IMR-90 (cell line): ENCODE measurements around the gene EPN1. TPM values are rescaled to one million over a fixed set of nuclear protein-coding genes. Genes with fewer than 3 reads are reported as not detected.
"Not testable (repeated sequence)": the region's sequence is repeated elsewhere in the genome, so short reads cannot be mapped to it uniquely, and the experiment has no call there.

Experiments used
- ATAC-seq: fragments of 200-7000 bp; cut with Tn5 transposase; 2 replicates; pipeline ENCODE4 v1.9.1; 2020; ENCODE audit warnings: low read depth, mild to moderate bottlenecking, moderate library complexity
- BruUV-seq: library from RNA; stranded (reverse); fragments of 400-500 nt; replicated peaks from 2 replicates; lab custom pipeline; 2021; lab: Mats Ljungman, UMichigan
- CTCF ChIA-PET: fragments of 300-600 bp; formaldehyde crosslinking; extraction: SDS; loops from one replicate; lab custom pipeline; 2021; ENCODE audit warnings: antibody characterized with exemption; lab: Yijun Ruan, JAX
- POLR2A ChIA-PET: fragments of 300-600 bp; sonication (Branson Sonifier 250); formaldehyde crosslinking; loops from one replicate; lab custom pipeline; 2022; ENCODE audit warnings: antibody characterized with exemption; ENCODE audit not compliant: unreplicated experiment; lab: Charles Lee
- DNase-seq: peaks from one replicate; pipeline ENCODE4 v3.0.0; 2013
- H2AFZ ChIP-seq: replicated peaks from 2 replicates; pipeline ENCODE3; 2013; ENCODE audit warnings: low read length, mild to moderate bottlenecking; ENCODE audit not compliant: poor library complexity
- H2AK5ac ChIP-seq: 2 replicates; pipeline ENCODE4 v1.6.1; 2013; ENCODE audit warnings: low read depth, low read length, inconsistent platforms
- H2AK9ac ChIP-seq: replicated peaks from 2 replicates; pipeline ENCODE3; 2013; ENCODE audit warnings: mild to moderate bottlenecking, low read depth, low read length, moderate library complexity; ENCODE audit not compliant: poor library complexity
- H2BK120ac ChIP-seq: 2 replicates; pipeline ENCODE4 v1.6.1; 2013; ENCODE audit warnings: low read depth, low read length, inconsistent platforms
- H2BK15ac ChIP-seq: 3 replicates; pipeline ENCODE4 v1.6.1; 2013; ENCODE audit warnings: low read depth, low read length, inconsistent platforms
- H2BK20ac ChIP-seq: 2 replicates; pipeline ENCODE4 v1.6.1; 2013; ENCODE audit warnings: low read depth, mild to moderate bottlenecking, inconsistent platforms, low read length, moderate library complexity
- H2BK5ac ChIP-seq: 2 replicates; pipeline ENCODE4 v1.6.1; 2013; ENCODE audit warnings: mild to moderate bottlenecking, low read depth, low read length, inconsistent platforms; ENCODE audit not compliant: poor library complexity, severe bottlenecking
- H3K14ac ChIP-seq: replicated peaks from 2 replicates; pipeline ENCODE4 v1.6.1; 2013; ENCODE audit warnings: low read depth, low read length, inconsistent platforms
- H3K18ac ChIP-seq: 2 replicates; pipeline ENCODE4 v1.6.1; 2013; ENCODE audit warnings: low read depth, low read length, control low read depth
- H3K23ac ChIP-seq: 2 replicates; pipeline ENCODE4 v1.6.1; 2013; ENCODE audit warnings: low read depth, low read length, inconsistent platforms
- H3K27ac ChIP-seq: 2 replicates; pipeline ENCODE4 v1.5.1; 2013; ENCODE audit warnings: mild to moderate bottlenecking, control low read depth, low read length; ENCODE audit not compliant: insufficient read depth
- H3K27me3 ChIP-seq: 2 replicates; pipeline ENCODE4 v1.6.1; 2013; ENCODE audit warnings: low read length; ENCODE audit not compliant: control insufficient read depth, insufficient read depth
- H3K36me3 ChIP-seq: 2 replicates; pipeline ENCODE4 v1.6.1; 2013; ENCODE audit warnings: low read length, mixed read lengths; ENCODE audit not compliant: control insufficient read depth, insufficient read depth
- H3K4ac ChIP-seq: 2 replicates; pipeline ENCODE4 v1.6.1; 2013; ENCODE audit warnings: low read depth, low read length, inconsistent platforms
- H3K4me1 ChIP-seq: 2 replicates; pipeline ENCODE4 v1.6.1; 2013; ENCODE audit warnings: low read length, mixed read lengths; ENCODE audit not compliant: control insufficient read depth, insufficient read depth
- H3K4me2 ChIP-seq: 2 replicates; pipeline ENCODE4 v1.6.1; 2013; ENCODE audit warnings: low read depth, mild to moderate bottlenecking, control low read depth, low read length, moderate library complexity
- H3K4me3 ChIP-seq: 2 replicates; pipeline ENCODE4 v1.5.1; 2013; ENCODE audit warnings: low read depth, mild to moderate bottlenecking, control low read depth, low read length, moderate library complexity; ENCODE audit not compliant: insufficient read depth
- H3K56ac ChIP-seq: 2 replicates; pipeline ENCODE4 v1.6.1; 2013; ENCODE audit warnings: low read length, inconsistent platforms; ENCODE audit not compliant: insufficient read depth; ENCODE audit errors: extremely low read depth
- H3K79me1 ChIP-seq, 2 experiments: 2 replicates each; pipeline ENCODE4 v1.6.1; 2013; ENCODE audit warnings: low read length in 2 of 2, inconsistent platforms in 1 of 2, low read depth in 1 of 2
- H3K9ac ChIP-seq: 2 replicates; pipeline ENCODE4 v1.6.1; 2013; ENCODE audit warnings: low read depth, low read length, control low read depth
- H3K9me1 ChIP-seq: 2 replicates; pipeline ENCODE4 v1.6.1; 2013; ENCODE audit warnings: low read length, inconsistent platforms; ENCODE audit not compliant: insufficient read depth
- H3K9me3 ChIP-seq: 2 replicates; pipeline ENCODE4 v1.6.1; 2013; ENCODE audit warnings: low read length; ENCODE audit not compliant: control insufficient read depth, insufficient read depth
- H4K20me1 ChIP-seq: 2 replicates; pipeline ENCODE4 v1.6.1; 2013; ENCODE audit warnings: low read length, inconsistent platforms; ENCODE audit not compliant: insufficient read depth
- H4K5ac ChIP-seq: 2 replicates; pipeline ENCODE4 v1.6.1; 2013; ENCODE audit warnings: mild to moderate bottlenecking, low read depth, low read length, control low read depth
- H4K8ac ChIP-seq, 2 experiments: 2 replicates each; pipeline ENCODE4 v1.6.1; 2013; ENCODE audit warnings: low read depth in 2 of 2, low read length in 2 of 2, control low read depth in 1 of 2, inconsistent platforms in 1 of 2
- H4K91ac ChIP-seq: 2 replicates; pipeline ENCODE4 v1.6.1; 2013; ENCODE audit warnings: low read depth, low read length, inconsistent platforms; ENCODE audit not compliant: insufficient read depth
- CHD1 ChIP-seq: IDR thresholded peaks from 2 replicates; pipeline ENCODE4 v1.6.1; 2012; ENCODE audit warnings: low read depth, low read length, improper control_type of control experiment
- MAFK ChIP-seq: IDR thresholded peaks from 2 replicates; pipeline ENCODE4 v1.6.1; 2012; ENCODE audit warnings: low read depth, low read length, improper control_type of control experiment
- MAZ ChIP-seq: IDR thresholded peaks from 2 replicates; pipeline ENCODE4 v1.6.1; 2012; ENCODE audit warnings: low read depth, mild to moderate bottlenecking, low read length, improper control_type of control experiment, moderate library complexity, borderline replicate concordance
- MXI1 ChIP-seq: IDR thresholded peaks from 2 replicates; pipeline ENCODE4 v1.6.1; 2012; ENCODE audit warnings: low read depth, mild to moderate bottlenecking, low read length, moderate library complexity, borderline replicate concordance
- NFE2L2 ChIP-seq: fragments of 150-350 bp; IDR thresholded peaks from 2 replicates; pipeline ENCODE4 v1.6.1; 2016; ENCODE audit warnings: low read depth, mild to moderate bottlenecking, low read length
- POLR2A ChIP-seq: IDR thresholded peaks from 2 replicates; pipeline ENCODE4 v1.6.1; 2012; ENCODE audit warnings: mild to moderate bottlenecking, low read depth, low read length
- RAD21 ChIP-seq: IDR thresholded peaks from 2 replicates; pipeline ENCODE4 v1.6.1; 2012; ENCODE audit warnings: low read length, improper control_type of control experiment
- RFX5 ChIP-seq: IDR thresholded peaks from 2 replicates; pipeline ENCODE4 v1.8.0; 2012; ENCODE audit warnings: low read depth, mild to moderate bottlenecking, low read length, moderate library complexity
- SMC3 ChIP-seq: fragments of 150-350 bp; IDR thresholded peaks from 2 replicates; pipeline ENCODE4 v1.6.1; 2016; ENCODE audit warnings: low read depth, mild to moderate bottlenecking, antibody characterized with exemption, low read length, moderate library complexity
- WGBS, 2 experiments: methylation state at CpG; one replicate each; pipeline versions ENCODE4 v1.1.5 to v1.1.7; 2013; ENCODE audit warnings: missing lambda C conversion rate in 2 of 2; ENCODE audit not compliant: insufficient read length in 1 of 2; ENCODE audit errors: extremely low coverage in 2 of 2; 5-methylcytosine and 5-hydroxymethylcytosine counted together
- dilution Hi-C: fragments of 300-500 bp; cut with HindIII; formaldehyde crosslinking; loops from one replicate; pipeline ENCODE4 v1.14.3; 2018; ENCODE audit warnings: low sequenced_read_pairs; ENCODE audit not compliant: unreplicated experiment
- in situ Hi-C: fragments of 300-500 bp; cut with MboI; formaldehyde crosslinking; loops from 3 replicates; pipeline ENCODE4 v1.14.3; 2019; ENCODE audit warnings: low sequenced_read_pairs, inconsistent platforms, mixed read lengths
- intact Hi-C: fragments of 100-400 bp; cut with micrococcal nuclease; formaldehyde crosslinking; loops from 2 replicates; pipeline ENCODE4 v1.10.0; 2022
- polyA plus RNA-seq, 3 experiments: library from polyadenylated mRNA; depleted of rRNA; stranded (reverse); fragments of >200 nt; gene quantifications; 2 replicates each; pipeline ENCODE4 v1.2.3, GENCODE V29; 2012; ENCODE audit warnings: low replicate concordance in 1 of 3
- total RNA-seq: library from RNA; depleted of rRNA; stranded (reverse); fragments of >200 nt; gene quantifications from 2 replicates; pipeline ENCODE4 v1.2.3, GENCODE V29; 2012
- TF ChIP-seq, protein P1 (sequence below): fragments of 150-350 bp; IDR thresholded peaks from 2 replicates; pipeline ENCODE4 v1.6.1; 2016; ENCODE audit warnings: low read depth, mild to moderate bottlenecking, low read length, moderate library complexity, borderline replicate concordance

Gene EPN1
- total and polyA plus RNA-seq, 2 of the 4 experiments (the other 2 are of a cell fraction): 19.0 to 122 TPM

DNA sequence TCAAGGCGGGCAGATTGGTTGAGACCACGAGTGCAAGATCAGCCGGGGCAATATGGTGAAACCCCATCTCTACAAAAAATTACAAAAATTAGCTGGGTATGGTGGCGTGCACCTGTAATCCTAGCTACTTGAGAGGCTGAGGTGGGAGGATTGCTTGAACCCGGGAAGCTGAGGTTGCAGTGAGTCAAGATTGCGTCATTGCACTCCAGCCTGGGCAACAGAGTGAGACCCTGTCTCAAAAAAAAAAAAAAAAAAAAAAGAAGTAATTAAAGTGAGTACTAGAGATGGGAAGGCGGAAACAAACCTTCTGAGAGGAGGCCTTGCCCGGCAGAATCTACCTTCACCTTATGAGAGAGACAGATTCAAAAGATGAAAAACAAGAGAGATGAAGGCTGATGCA lies 48.5 kb downstream of the EPN1 start:
- Histone ChIP-seq H2BK120ac (no peak overlapping the region), H2AFZ (no peak overlapping the region), H3K4me3 (no peak overlapping the region), H2BK5ac (no peak overlapping the region), H3K56ac (no peak overlapping the region), H3K14ac (no peak overlapping the region), H2BK15ac (no peak overlapping the region), H4K8ac (no peak overlapping the region), H3K27me3 (no peaks in the 10 kb centered on the region), H3K23ac (no peak overlapping the region), H3K9me3 (0 out of 2 replicates have a peak, but pooled peaks cover 4% of the 10 kb centered on the region), H4K5ac (no peak overlapping the region), H3K4ac (no peak overlapping the region), H3K4me2 (no peak overlapping the region), H3K79me1 (no peaks in the 10 kb centered on the region), H3K9me1 (no peaks in the 10 kb centered on the region), H3K36me3 (no peaks in the 10 kb centered on the region), H3K27ac (no peak overlapping the region), H4K91ac (no peak overlapping the region), H3K4me1 (no peaks in the 10 kb centered on the region), H4K20me1 (no peaks in the 10 kb centered on the region), H2BK20ac (no peak overlapping the region), H2AK5ac (no peak overlapping the region), H3K9ac (no peak overlapping the region), H3K18ac (no peak overlapping the region), H2AK9ac (no peak overlapping the region)
- in situ Hi-C loops (no loop called here), intact Hi-C loops (no loop called here), dilution Hi-C loops (no loop called here)
- ChIA-PET CTCF (no interaction called here), POLR2A (no interaction called here)
- TF ChIP-seq MAZ (no peak), RAD21 (no peak), RFX5 (no peak), MXI1 (no peak), NFE2L2 (no peak), CHD1 (no peak), MAFK (no peak), SMC3 (no peak), POLR2A (no peak)
- TF ChIP-seq, protein P1, sequence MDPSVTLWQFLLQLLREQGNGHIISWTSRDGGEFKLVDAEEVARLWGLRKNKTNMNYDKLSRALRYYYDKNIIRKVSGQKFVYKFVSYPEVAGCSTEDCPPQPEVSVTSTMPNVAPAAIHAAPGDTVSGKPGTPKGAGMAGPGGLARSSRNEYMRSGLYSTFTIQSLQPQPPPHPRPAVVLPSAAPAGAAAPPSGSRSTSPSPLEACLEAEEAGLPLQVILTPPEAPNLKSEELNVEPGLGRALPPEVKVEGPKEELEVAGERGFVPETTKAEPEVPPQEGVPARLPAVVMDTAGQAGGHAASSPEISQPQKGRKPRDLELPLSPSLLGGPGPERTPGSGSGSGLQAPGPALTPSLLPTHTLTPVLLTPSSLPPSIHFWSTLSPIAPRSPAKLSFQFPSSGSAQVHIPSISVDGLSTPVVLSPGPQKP: no peak
- DNase-seq (no peak), ATAC-seq (no peak)
- no TSS peak for BruUV-seq
- WGBS, 2 experiments: no CpG with 5 or more reads among the region's 8 CpGs

DNA sequence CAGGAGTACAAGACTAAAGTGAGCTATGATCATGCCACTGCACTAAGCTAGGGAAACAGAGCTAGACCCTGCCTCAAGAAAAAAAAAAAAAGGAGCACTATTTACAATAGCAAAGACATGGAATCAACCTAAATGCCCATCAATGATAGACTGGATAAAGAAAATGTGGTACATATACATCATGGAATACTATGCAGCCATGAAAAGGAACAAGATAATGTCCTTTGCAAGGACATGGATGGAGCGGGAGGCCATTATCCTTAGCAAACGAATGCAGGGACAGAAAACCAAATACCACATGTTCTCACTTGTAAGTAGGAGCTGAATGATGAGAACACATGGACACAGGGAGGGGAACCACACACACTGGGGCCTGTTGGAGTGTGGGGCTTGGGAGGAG lies 55.4 kb downstream of the EPN1 start:
- H2BK5ac ChIP-seq, H4K20me1 ChIP-seq, in situ Hi-C loops, H4K5ac ChIP-seq, H4K8ac ChIP-seq, H3K9ac ChIP-seq, H2AK9ac ChIP-seq, H3K4ac ChIP-seq, H3K4me1 ChIP-seq, H3K23ac ChIP-seq, ATAC-seq, H2BK20ac ChIP-seq, H3K4me2 ChIP-seq, H3K18ac ChIP-seq, H3K9me1 ChIP-seq, H3K4me3 ChIP-seq, H2AK5ac ChIP-seq, H3K27me3 ChIP-seq, dilution Hi-C loops, H3K56ac ChIP-seq, H3K27ac ChIP-seq, H4K91ac ChIP-seq, H3K79me1 ChIP-seq, BruUV-seq, intact Hi-C loops, CTCF ChIA-PET, H3K36me3 ChIP-seq, H3K14ac ChIP-seq, H2BK120ac ChIP-seq, H2AFZ ChIP-seq, H3K9me3 ChIP-seq, H2BK15ac ChIP-seq, POLR2A ChIA-PET, DNase-seq: not testable (repeated sequence)
- WGBS, 2 experiments: no CpG with 5 or more reads among the region's 2 CpGs
